K562 (cell line): ENCODE measurements around the gene SUPT5H. TPM values are rescaled to one million over a fixed set of nuclear protein-coding genes. Genes with fewer than 3 reads are reported as not detected.
A peak's percentile ranks its signal among the peaks of the same experiment; 100 is the strongest.

Experiments used
- BHLHE40 ChIP-seq: IDR thresholded peaks from 2 replicates; pipeline ENCODE4 v1.6.1; 2011; ENCODE audit warnings: low read length, improper control_type of control experiment
- CCNT2 ChIP-seq: IDR thresholded peaks from 2 replicates; pipeline ENCODE4 v1.6.1; 2011; ENCODE audit warnings: borderline replicate concordance, low read depth, mild to moderate bottlenecking, moderate library complexity, mixed read lengths, low read length; ENCODE audit not compliant: insufficient read length; ENCODE audit errors: extremely low read depth
- CHD4 ChIP-seq: fragments of 200-600 bp; sonication (generic); IDR thresholded peaks from 3 replicates; pipeline ENCODE4 v1.6.1; 2012; ENCODE audit warnings: low read depth, mild to moderate bottlenecking, mixed read lengths, low read length, inconsistent platforms; ENCODE audit not compliant: insufficient read depth, insufficient replicate concordance, poor library complexity, severe bottlenecking
- CLOCK ChIP-seq: fragments of 250-450 bp; sonication (Bioruptor Pico); IDR thresholded peaks from 2 replicates; pipeline ENCODE4 v1.4.0; 2020; ENCODE audit warnings: mild to moderate bottlenecking, moderate library complexity, borderline replicate concordance
- DDX20 ChIP-seq: fragments of 450-650 bp; IDR thresholded peaks from 2 replicates; pipeline ENCODE4 v1.6.1; 2016; ENCODE audit warnings: missing genetic modification characterization, low read depth, mild to moderate bottlenecking, missing compliant biosample characterization, moderate library complexity
- FOXP1 ChIP-seq: sonication (generic); formaldehyde crosslinking; IDR thresholded peaks from 2 replicates; pipeline ENCODE4 v1.8.0; 2022; ENCODE audit warnings: mild to moderate bottlenecking, missing genetic modification reagents
- KDM5B ChIP-seq: fragments of 200-600 bp; sonication (generic); IDR thresholded peaks from 2 replicates; pipeline ENCODE4 v1.6.1; 2012; ENCODE audit warnings: low read depth, mild to moderate bottlenecking, moderate library complexity, low read length, control low read depth, inconsistent platforms; ENCODE audit not compliant: insufficient replicate concordance
- PHF20 ChIP-seq: fragments of 450-650 bp; IDR thresholded peaks from 2 replicates; pipeline ENCODE4 v1.6.1; 2018; ENCODE audit not compliant: partially characterized antibody
- SOX6 ChIP-seq: fragments of 450-650 bp; IDR thresholded peaks from 2 replicates; pipeline ENCODE4 v1.6.1; 2014; ENCODE audit warnings: mild to moderate bottlenecking
- STAT5A ChIP-seq: IDR thresholded peaks from 2 replicates; pipeline ENCODE4 v1.6.1; 2012; ENCODE audit warnings: low read length, inconsistent platforms, borderline replicate concordance
- TRIM25 ChIP-seq: fragments of 450-650 bp; IDR thresholded peaks from 2 replicates; pipeline ENCODE4 v1.7.0; 2016; ENCODE audit warnings: borderline replicate concordance
- polyA plus RNA-seq, 8 experiments: library from polyadenylated mRNA; depleted of rRNA in 4 of 8; stranded (reverse) in 5 of 8; unstranded in 3 of 8; fragments of >200 nt; fragmentation: Nextera tagmentation in 2 of 8; fragmentation: Illumina TruSeq in 1 of 8; extraction: Ambion mirVana in 2 of 8; extraction: Trizol in 1 of 8; gene quantifications; 2 replicates each; pipeline versions ENCODE4 v1.2.1 to v1.2.3, GENCODE V29; 2011 to 2014; ENCODE audit warnings: inconsistent platforms in 1 of 8, missing spikeins in 1 of 8
- total RNA-seq, 7 experiments: library from RNA; depleted of rRNA in 6 of 7; stranded (reverse); fragments of >200 nt in 6 of 7; fragmentation: Illumina TruSeq in 2 of 7; extraction: Trizol in 2 of 7; gene quantifications; 2 replicates each; pipeline versions ENCODE4 v1.2.1 to v1.2.3, GENCODE V29; 2011 to 2021; ENCODE audit warnings: low replicate concordance in 1 of 7
- TF ChIP-seq, protein P1 (sequence below), 2 experiments: fragments of 450-650 bp; IDR thresholded peaks; 2 replicates each; pipeline ENCODE4 v1.6.1; 2016; ENCODE audit warnings: mild to moderate bottlenecking in 2 of 2, borderline replicate concordance in 1 of 2, low read depth in 1 of 2, moderate library complexity in 1 of 2

The SUPT5H gene
- total and polyA plus RNA-seq, 9 of the 15 experiments (the other 6 are each of a cell fraction or from before 2014, with no cell fraction given) = 13.3 to 85.9 (median 35.9) TPM

- TF ChIP-seq, protein P1, sequence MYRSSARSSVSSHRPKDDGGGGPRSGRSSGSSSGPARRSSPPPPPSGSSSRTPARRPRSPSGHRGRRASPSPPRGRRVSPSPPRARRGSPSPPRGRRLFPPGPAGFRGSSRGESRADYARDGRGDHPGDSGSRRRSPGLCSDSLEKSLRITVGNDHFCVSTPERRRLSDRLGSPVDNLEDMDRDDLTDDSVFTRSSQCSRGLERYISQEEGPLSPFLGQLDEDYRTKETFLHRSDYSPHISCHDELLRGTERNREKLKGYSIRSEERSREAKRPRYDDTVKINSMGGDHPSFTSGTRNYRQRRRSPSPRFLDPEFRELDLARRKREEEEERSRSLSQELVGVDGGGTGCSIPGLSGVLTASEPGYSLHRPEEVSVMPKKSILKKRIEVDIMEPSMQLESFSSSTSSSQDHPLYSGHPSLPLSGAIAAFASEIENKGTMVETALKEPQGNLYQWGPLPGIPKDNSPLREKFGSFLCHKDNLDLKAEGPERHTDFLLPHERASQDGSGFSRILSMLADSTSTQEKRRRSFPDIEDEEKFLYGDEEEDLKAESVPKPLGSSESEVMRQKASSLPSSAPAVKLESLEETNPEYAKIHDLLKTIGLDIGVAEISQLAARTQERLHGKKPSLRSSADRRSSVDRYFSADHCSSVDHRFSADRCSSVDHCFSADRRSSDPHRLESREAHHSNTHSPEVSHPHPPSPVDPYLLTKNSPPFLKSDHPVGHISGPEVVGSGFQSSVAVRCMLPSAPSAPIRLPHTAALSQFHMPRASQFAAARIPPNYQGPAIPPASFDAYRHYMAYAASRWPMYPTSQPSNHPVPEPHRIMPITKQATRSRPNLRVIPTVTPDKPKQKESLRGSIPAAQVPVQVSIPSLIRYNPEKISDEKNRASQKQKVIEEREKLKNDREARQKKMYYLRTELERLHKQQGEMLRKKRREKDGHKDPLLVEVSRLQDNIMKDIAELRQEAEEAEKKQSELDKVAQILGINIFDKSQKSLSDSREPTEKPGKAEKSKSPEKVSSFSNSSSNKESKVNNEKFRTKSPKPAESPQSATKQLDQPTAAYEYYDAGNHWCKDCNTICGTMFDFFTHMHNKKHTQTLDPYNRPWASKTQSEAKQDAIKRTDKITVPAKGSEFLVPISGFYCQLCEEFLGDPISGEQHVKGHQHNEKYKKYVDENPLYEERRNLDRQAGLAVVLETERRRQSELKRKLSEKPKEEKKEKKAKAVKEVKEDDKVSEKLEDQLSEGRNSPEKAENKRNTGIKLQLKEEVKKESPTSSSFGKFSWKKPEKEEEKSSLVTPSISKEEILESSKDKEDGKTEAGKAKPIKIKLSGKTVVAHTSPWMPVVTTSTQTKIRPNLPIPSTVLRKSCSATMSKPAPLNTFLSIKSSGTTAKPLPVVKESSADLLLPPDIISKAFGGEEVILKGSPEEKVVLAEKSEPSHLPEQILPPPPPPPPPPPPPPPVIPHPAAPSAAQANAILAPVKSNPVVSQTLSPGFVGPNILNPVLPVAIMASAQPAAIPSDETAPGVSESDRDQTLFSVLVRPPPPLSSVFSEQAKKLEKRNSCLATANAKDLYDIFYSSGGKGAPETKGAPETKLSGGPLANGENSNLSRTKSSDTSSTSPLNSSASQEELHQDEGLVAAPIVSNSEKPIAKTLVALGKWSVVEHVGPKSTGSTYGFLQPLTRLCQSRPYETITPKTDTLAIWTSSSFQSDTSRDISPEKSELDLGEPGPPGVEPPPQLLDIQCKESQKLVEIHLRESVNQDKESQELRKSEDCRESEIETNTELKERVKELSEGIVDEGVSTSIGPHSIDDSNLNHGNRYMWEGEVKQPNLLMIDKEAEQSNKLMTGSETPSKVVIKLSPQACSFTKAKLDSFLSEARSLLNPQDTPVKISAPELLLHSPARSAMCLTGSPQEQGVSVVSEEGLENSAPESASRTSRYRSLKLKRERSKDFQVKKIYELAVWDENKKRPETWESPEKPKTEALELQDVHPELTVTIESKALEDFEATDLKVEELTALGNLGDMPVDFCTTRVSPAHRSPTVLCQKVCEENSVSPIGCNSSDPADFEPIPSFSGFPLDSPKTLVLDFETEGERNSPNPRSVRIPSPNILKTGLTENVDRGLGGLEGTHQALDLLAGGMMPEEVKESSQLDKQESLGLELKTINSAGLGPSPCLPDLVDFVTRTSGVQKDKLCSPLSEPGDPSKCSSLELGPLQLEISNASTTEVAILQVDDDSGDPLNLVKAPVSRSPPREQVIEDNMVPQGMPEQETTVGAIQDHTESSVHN (IDR thresholded peaks at IDR 0.05; ENCODE audit: borderline replicate concordance in 1 of 2, low read depth in 1 of 2) = no peak
- no peak for TF ChIP-seq DDX20 (tag)
- no peak for TF ChIP-seq KDM5B
- peak; percentile 97 for TF ChIP-seq CCNT2
- TF ChIP-seq BHLHE40 = peak; percentile 98
- no peak for TF ChIP-seq TRIM25
- TF ChIP-seq FOXP1 (CRISPR knock-in tag) = peak; percentile 66; the same call in 1 of the 2 replicates
- TF ChIP-seq PHF20 = peak; percentile 53
- TF ChIP-seq STAT5A = 0 out of 2 replicates have a peak, but pooled peaks have one; percentile 13
- peak; percentile 76 for TF ChIP-seq SOX6
- TF ChIP-seq CHD4 = no peak
- TF ChIP-seq CLOCK = peak; percentile 68; the same call in 1 of the 2 replicates
Measured at GRCh38 chr19:39402346-39403300, 42.8 kb upstream of the SUPT5H start (continued).
